LNCAP (cell line): ENCODE data around the gene CREB5.

Source experiments
- CTCF ChIP-seq: fragments of 450-650 bp; IDR thresholded peaks from 2 replicates; pipeline ENCODE4 v1.5.1; 2017; ENCODE audit warnings: mild to moderate bottlenecking

Gene CREB5

DNA sequence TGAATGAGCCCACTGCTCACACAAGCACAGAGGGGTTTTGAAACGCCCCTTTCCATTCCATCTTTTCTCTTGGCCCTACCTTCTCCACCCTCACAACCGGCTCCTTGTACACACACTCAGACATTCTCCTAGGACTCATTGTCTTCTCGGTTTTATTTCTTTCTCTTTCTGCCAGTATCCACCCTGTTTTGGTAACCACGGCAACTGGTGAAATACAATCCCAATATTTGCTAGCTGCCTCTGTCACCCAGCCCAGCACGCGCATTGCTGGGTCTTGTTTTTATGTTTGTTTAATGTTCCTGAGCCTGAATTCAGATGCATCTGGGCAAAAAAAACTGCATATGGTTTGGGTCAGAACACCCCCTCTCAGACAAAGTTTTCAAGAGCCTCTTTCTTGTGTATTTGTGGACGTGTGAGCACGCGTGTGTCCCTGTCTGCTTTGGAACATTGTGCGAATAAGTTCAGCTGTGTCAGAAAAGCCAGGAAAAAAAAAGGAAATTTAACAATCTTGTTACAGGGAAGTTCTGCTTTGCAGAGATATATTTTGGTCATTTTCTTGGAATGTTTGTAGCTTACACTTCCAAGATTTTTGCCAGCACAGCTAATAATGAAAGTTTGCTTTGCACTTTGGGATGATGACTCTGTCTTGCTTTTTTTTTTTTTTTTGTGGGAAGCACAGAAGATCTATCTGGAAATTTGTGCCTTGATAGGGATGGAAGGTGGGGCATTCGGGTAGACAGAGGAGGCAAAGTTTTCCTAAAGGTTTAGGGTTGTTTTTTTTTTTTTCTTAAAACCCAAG is 320.0 kb downstream of the CREB5 start:
- no peak for TF ChIP-seq CTCF

DNA sequence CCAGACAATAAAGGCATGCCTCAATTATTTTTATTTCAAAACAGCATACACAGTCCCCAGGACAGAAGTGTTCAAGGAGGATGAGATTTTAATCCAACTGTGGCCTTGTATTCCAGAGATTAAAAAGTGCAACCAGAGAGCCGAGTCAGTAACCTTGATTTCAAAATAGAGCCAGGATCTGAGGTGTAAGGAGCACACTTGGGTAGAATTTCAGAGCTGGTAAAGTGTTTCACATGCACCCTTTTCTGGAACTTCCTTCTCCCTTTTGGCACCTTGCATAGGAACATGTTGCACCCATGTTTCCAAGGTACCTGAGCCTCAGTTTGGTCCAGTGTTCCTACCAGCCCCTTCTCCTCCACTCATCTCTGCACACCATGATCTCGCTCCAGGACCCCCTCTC is 320.7 kb downstream of the CREB5 start:
- no peak for TF ChIP-seq CTCF

GRCh38 chr7:28738412-28738811 is 326.1 kb downstream of the CREB5 start:
- TF ChIP-seq CTCF = no peak

GRCh38 chr7:28739128-28739527 is 326.8 kb downstream of the CREB5 start:
- TF ChIP-seq CTCF = no peak

GRCh38 chr7:28739826-28740225 is 327.5 kb downstream of the CREB5 start:
- no peak for TF ChIP-seq CTCF

- TF ChIP-seq CTCF = no peak
Observed at GRCh38 chr7:28744951-28745350, 332.6 kb downstream of the CREB5 start.

- TF ChIP-seq CTCF = no peak
Observed at GRCh38 chr7:28745351-28745750, 333.0 kb downstream of the CREB5 start.

DNA sequence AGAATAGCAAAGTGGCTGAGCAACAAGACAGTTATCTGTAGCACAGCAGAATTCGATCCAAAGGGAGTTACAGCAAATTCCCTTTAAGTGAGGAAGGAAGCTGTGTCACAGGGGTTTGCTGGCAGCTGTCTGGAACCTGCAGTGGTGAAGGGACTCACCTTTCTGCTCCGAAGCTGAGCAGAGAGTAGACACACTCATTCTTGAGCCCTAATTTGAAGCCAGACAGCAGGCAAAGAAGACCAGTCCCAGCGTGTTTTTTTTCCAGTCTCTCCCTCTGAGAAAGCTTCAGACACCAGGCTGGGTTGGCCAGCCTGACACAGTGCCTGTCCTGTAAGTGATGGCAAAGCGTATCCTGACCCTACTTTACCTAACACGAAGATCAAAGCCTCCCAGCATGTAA is 335.1 kb downstream of the CREB5 start:
- no peak for TF ChIP-seq CTCF
